Measurements from ENCODE around the gene ECSIT.

GRCh38 chr19:11540645-11541044 lies 11.7 kb upstream of the ECSIT start:
- TF ChIP-seq CTCF (IDR thresholded peaks at IDR 0.05) (no peak), POLR2A (IDR thresholded peaks at IDR 0.05) (no peak), EP300 (IDR thresholded peaks at IDR 0.05) (no peak), POLR2AphosphoS5 (IDR thresholded peaks at IDR 0.05) (no peak)
